C4-2B (cell line): ENCODE results near the gene ACOX1.

Experiments used
- CTCF ChIP-seq: fragments of 450-650 bp; conservative IDR thresholded peaks from 2 replicates; pipeline ENCODE4 v1.5.1; 2017; ENCODE audit warnings: mild to moderate bottlenecking
- ZFX ChIP-seq: fragments of 450-650 bp; IDR thresholded peaks from 2 replicates; pipeline ENCODE4 v1.6.1; 2017

GRCh38 chr17:76004750-76005262 is 25.8 kb upstream of the ACOX1 start:
- no peak for TF ChIP-seq CTCF
- no peak for TF ChIP-seq ZFX
